NCI-H1436 (cell line): Measurements from ENCODE around the gene OR8B2.
"Not testable (repeated sequence)": the region's sequence is repeated elsewhere in the genome, so short reads cannot be mapped to it uniquely, and the experiment has no call there.

Experiments used
- DNase-seq: peaks from one replicate; lab custom pipeline; 2025; lab: John Stamatoyannopoulos, UW

The OR8B2 gene

GRCh38 chr11:124384399-124384798, at the start of gene OR8B2:
Gene OR8B2, minus strand, starts transcription at chr11:124384499. Its CDS starts 1,156 bp downstream, at chr11:124383343.
- DNase-seq: no peak

GRCh38 chr11:124429599-124429998, 45.3 kb upstream of the OR8B2 start:
- no peak for DNase-seq

GRCh38 chr11:124424384-124424921, 40.2 kb upstream of the OR8B2 start, which contains the start of gene OR8B4:
Gene OR8B4, minus strand, starts transcription at chr11:124424871. Its CDS starts 0 bp downstream, at chr11:124424871.
- DNase-seq: no peak

DNA sequence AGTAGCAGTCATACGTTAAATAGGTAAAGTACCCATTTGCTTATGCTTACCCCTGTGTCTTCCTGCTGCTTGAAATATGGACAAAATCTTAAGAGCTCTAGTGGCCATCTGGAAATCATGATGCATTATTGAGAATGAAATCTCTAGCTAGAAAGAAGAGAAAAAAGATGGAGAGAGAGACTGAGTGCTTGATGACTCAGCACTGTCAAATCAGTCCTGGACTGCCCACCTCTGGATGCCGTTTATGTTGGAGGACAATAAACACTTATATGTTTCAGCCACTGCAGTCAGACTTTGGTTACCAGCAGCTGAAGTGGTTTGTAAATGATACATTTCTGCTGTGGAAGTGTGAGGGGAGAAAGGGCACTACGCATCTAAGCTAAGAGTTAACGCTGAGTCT, 36.7 kb upstream of the OR8B2 start:
- no peak for DNase-seq

- no peak for DNase-seq
Measured at GRCh38 chr11:124415356-124415923, 31.1 kb upstream of the OR8B2 start.

DNA sequence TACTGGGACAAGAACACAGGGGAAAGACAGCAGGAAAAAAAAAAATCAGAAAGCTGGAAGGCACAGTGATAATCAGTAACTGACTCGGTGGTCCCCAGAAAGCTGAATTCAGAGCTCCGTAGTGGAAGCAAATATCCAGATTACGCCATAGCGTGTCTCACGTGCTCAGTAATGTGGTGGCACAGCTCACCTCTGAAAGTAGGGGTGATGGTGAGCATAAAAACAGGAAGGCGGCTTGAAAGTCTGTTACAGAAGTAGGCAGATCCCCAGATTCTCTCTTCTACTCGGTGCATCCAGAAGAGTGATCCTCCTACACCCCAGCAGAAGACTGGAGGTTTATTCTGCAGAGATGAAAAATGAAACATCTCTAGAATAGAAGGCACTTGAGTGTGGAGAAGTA, 25.6 kb upstream of the OR8B2 start:
- no peak for DNase-seq

GRCh38 chr11:124405581-124405980, 21.3 kb upstream of the OR8B2 start:
- DNase-seq: no peak

GRCh38 chr11:124403186-124403585, 18.9 kb upstream of the OR8B2 start:
- not testable (repeated sequence) for DNase-seq

DNA sequence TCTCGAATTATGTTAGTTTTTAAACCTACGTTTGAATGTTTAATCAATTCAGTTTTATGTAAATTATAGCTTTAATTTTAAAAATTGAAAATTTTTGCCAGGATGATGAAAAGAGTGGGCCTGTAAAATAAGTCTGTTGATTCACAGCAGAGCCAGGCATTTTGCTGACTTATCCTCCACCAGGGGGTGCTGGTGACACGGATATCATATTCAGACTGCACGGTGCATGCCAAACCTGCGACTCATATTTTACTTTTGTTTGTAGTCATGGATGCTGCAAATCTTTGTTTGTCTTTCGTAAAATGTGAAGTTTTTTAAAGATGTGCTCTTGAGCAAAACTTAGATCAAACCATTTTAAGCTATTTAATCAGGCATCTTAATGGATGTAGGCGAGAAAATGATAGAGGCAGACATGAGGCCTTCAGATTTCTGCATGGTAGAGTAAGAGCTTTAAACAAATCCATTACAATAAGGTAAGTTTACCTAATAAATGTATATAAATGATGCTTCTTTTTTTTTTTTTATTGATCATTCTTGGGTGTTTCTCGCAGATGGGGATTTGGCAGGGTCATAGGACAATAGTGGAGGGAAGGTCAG, 18.1 kb upstream of the OR8B2 start:
- no peak for DNase-seq

DNA sequence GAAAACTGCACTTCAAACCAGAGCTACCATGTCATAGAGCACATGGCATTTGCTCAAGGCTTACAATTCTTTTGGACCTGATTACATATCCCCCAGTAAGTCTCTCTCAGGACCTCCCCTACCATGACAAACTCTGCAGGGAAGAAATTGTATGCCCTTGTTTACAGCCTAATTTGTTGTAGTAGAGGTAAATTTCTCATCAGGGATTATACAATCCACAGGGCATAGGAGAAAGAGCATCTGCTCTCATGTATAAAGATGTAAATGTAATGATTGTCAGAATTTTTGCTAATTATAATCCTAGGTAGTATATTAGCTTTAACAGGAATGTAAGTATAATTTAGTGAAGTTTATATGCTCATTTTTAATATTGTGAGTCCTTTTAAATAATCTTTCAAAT, 14.6 kb upstream of the OR8B2 start, which contains the start of gene OR8B3:
TSS of gene OR8B3 (minus strand) at position 101 of the 400 bp plus-strand sequence. CDS start 1,673 bp downstream, outside the sequence.
- no peak for DNase-seq

DNA sequence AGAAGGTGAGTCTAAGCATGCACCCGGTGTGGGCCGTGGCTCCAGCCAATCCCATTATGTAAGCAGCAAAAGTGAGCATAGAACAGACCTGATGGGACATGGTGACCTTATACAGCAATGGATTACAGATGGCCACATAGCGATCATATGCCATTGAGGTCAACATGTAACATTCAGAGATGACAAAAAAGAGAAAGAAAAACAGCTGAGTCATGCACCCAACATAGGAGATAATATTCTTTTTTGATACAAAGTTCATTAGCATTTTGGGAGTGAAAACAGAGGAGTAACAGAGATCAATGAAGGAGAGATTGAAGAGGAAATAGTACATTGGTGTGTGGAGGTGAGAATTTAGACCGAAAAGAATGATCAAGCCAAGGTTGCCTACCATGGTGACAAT, 12.5 kb upstream of the OR8B2 start:
- not testable (repeated sequence) for DNase-seq

GRCh38 chr11:124394408-124394807, 10.1 kb upstream of the OR8B2 start:
- no peak for DNase-seq

GRCh38 chr11:124382857-124383256, 1.4 kb downstream of the OR8B2 start:
- DNase-seq: not testable (repeated sequence)

- no peak for DNase-seq
Measured at GRCh38 chr11:124380585-124380984, 3.7 kb downstream of the OR8B2 start.

GRCh38 chr11:124376280-124376679, 8.0 kb downstream of the OR8B2 start:
- DNase-seq: no peak

DNA sequence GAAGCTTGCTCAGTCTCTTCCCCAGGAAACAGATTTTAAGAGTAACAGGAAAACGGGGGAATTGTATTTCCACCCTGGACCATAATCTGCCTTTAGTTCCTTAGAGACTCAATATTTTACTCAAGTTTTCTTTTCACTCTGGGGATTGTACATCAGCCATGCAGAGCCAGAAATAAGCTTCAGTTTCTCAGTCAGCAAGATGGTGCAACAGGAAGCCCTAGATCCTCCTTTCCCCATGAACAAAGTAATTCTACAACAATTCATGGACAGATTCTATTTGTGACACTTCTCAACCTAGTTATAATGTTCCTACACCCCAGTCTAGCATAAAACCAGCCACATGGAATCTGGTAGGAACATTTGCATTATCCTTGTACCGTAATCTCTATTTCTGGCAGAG, 24.7 kb downstream of the OR8B2 start:
- DNase-seq: no peak

GRCh38 chr11:124346311-124346955, 37.9 kb downstream of the OR8B2 start:
- DNase-seq: no peak

DNA sequence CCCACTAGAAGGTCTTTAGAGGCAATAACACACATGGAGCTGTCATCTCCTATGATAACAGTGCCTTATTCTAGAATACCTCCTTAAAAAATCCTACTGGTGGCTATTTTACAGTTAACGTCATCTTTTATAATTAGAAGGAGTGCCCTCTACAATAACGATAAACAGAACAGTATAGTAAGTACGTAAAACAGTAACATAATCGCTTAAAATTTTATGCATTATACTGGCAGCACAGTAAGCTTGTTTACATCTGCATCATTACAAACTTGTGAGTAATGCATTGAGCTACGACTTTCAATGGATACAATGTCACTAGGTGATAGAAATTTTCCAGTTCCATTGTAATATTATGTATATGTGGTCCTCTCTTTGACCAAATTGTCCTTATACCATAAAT, 40.0 kb downstream of the OR8B2 start:
- no peak for DNase-seq

GRCh38 chr11:124340142-124340447, 44.2 kb downstream of the OR8B2 start:
- no peak for DNase-seq

- DNase-seq: no peak
Measured at GRCh38 chr11:124339396-124340141, 44.7 kb downstream of the OR8B2 start.
